HepG2 (cell line): ENCODE results near the gene SIGLEC1. TPM values are rescaled to one million over a fixed set of nuclear protein-coding genes. Genes with fewer than 3 reads are reported as not detected.

Experiments used
- ATAC-seq: fragments of 200-7000 bp; cut with Tn5 transposase; 3 replicates; pipeline ENCODE4 v1.9.1; 2020; ENCODE audit warnings: mild to moderate bottlenecking, moderate library complexity
- BruUV-seq: library from RNA; stranded (reverse); fragments of 400-500 nt; replicated peaks from 2 replicates; lab custom pipeline; 2021; lab: Mats Ljungman, UMichigan
- CTCF ChIA-PET: fragments of 300-600 bp; formaldehyde crosslinking; extraction: SDS; loops from one replicate; lab custom pipeline; 2021; ENCODE audit warnings: low total read pairs, inconsistent platforms, low intra/inter-chr PET ratio; lab: Yijun Ruan, JAX
- POLR2A ChIA-PET: fragments of 350-600 bp; sonication (Branson Sonifier 250); formaldehyde crosslinking; loops from one replicate; lab custom pipeline; 2020; ENCODE audit warnings: antibody characterized with exemption, inconsistent platforms; lab: Yijun Ruan, JAX
- DNase-seq: peaks from one replicate; pipeline ENCODE4 v3.0.0-alpha.2; 2015; ENCODE audit warnings: low spot score
- FAIRE-seq: peaks from 3 replicates; lab custom pipeline; 2011; peaks lifted over from hg19 to GRCh38; lab: Jason Lieb, UNC
- H2AFZ ChIP-seq: one replicate; pipeline ENCODE4 v1.6.1; 2011; ENCODE audit warnings: low read length, inconsistent platforms
- H3K27ac ChIP-seq: fragments of 300-600 bp; 3 replicates; pipeline ENCODE4 v1.8.0; 2011; ENCODE audit warnings: mixed run types, mild to moderate bottlenecking, mixed read lengths, low read length, inconsistent platforms; ENCODE audit not compliant: insufficient read depth; ENCODE audit errors: extremely low read length
- H3K27me3 ChIP-seq, 2 experiments: fragments of 200-600 bp in 1 of 2; 2 replicates in 1 of 2; 3 replicates in 1 of 2; pipeline versions ENCODE4 v1.6.0 to v1.8.0; 2011; ENCODE audit warnings: low read length in 2 of 2, mild to moderate bottlenecking in 2 of 2, moderate library complexity in 2 of 2, inconsistent platforms in 1 of 2; ENCODE audit not compliant: insufficient read depth in 2 of 2, control insufficient read depth in 1 of 2
- H3K36me3 ChIP-seq, 2 experiments: fragments of 200-600 bp in 1 of 2; replicated peaks in 1 of 2; 2 replicates in 1 of 2; 3 replicates in 1 of 2; pipeline versions ENCODE4 v1.5.1 to v1.8.0; 2011; ENCODE audit warnings: low read length in 2 of 2, inconsistent platforms in 1 of 2; ENCODE audit not compliant: insufficient read depth in 2 of 2, control insufficient read depth in 1 of 2
- H3K4me1 ChIP-seq: 2 replicates; pipeline ENCODE4 v1.5.1; 2012; ENCODE audit warnings: low read length, inconsistent platforms; ENCODE audit not compliant: insufficient read depth
- H3K4me2 ChIP-seq: 2 replicates; pipeline ENCODE4 v1.6.0; 2011; ENCODE audit warnings: low read depth, low read length, inconsistent platforms
- H3K4me3 ChIP-seq, 3 experiments: fragments of 200-600 bp in 1 of 3; sonication (generic), shearing (Covaris generic) in 1 of 3; replicated peaks in 1 of 3; 2 replicates each; pipeline ENCODE4 v1.5.1; 2011 to 2016; ENCODE audit warnings: low read length in 3 of 3, inconsistent platforms in 2 of 3, low read depth in 2 of 3, mild to moderate bottlenecking in 2 of 3, control low read depth in 1 of 3, mixed read lengths in 1 of 3; ENCODE audit not compliant: insufficient read depth in 1 of 3
- H3K79me2 ChIP-seq: one replicate; pipeline ENCODE4 v1.6.1; 2011; ENCODE audit warnings: low read length, inconsistent platforms; ENCODE audit not compliant: insufficient read depth
- H3K9ac ChIP-seq: 2 replicates; pipeline ENCODE4 v1.6.0; 2011; ENCODE audit warnings: mild to moderate bottlenecking, low read depth, low read length, inconsistent platforms; ENCODE audit not compliant: insufficient read depth
- H3K9me3 ChIP-seq: 2 replicates; pipeline ENCODE4 v1.5.1; 2012; ENCODE audit warnings: mild to moderate bottlenecking, low read length
- H4K20me1 ChIP-seq: 2 replicates; pipeline ENCODE4 v1.6.0; 2011; ENCODE audit warnings: inconsistent platforms, mild to moderate bottlenecking, low read length, moderate library complexity; ENCODE audit not compliant: insufficient read depth
- EED ChIP-seq: sonication (generic); formaldehyde crosslinking; IDR thresholded peaks from 2 replicates; pipeline ENCODE4 v1.5.0; 2020; ENCODE audit warnings: mild to moderate bottlenecking, missing genetic modification reagents
- GABPA ChIP-seq, 2 experiments: IDR thresholded peaks; 2 replicates each; pipeline ENCODE4 v1.6.1; 2011 to 2016; ENCODE audit warnings: low read depth in 2 of 2, low read length in 1 of 2, missing biosample characterization in 1 of 2, missing genetic modification characterization in 1 of 2
- HHEX ChIP-seq: IDR thresholded peaks from 2 replicates; pipeline ENCODE4 v1.6.1; 2016; ENCODE audit warnings: control low read depth
- ZNF660 ChIP-seq: sonication (generic); formaldehyde crosslinking; IDR thresholded peaks from 2 replicates; pipeline ENCODE4 v1.5.1; 2020; ENCODE audit warnings: mild to moderate bottlenecking, low read depth, missing genetic modification reagents, borderline replicate concordance
- WGBS: methylation state at CpG from one replicate; pipeline ENCODE4 v1.1.6; 2017; ENCODE audit warnings: low lambda C conversion rate; 5-methylcytosine and 5-hydroxymethylcytosine counted together
- in situ Hi-C: cut with HindIII; loops from 2 replicates; pipeline ENCODE4 v1.10.0; 2017; ENCODE audit warnings: low pct_unique_long_range_greater_than_20kb; ENCODE audit not compliant: extremely low pct_ligation_motif_present
- intact Hi-C: fragments of 100-400 bp; cut with micrococcal nuclease; formaldehyde crosslinking; loops from one replicate; pipeline ENCODE4 v1.10.0; 2022; ENCODE audit not compliant: unreplicated experiment
- polyA plus RNA-seq, 8 experiments: library from polyadenylated mRNA; depleted of rRNA in 3 of 8; stranded (reverse) in 7 of 8; unstranded in 1 of 8; fragments of >200 nt; fragmentation: Illumina TruSeq in 4 of 8; extraction: Trizol in 4 of 8; gene quantifications; 2 replicates each; pipeline versions ENCODE4 v1.2.1 to v1.2.3, GENCODE V29; 2011 to 2016; ENCODE audit warnings: low read depth in 4 of 8, missing spikeins in 1 of 8, mixed read lengths in 1 of 8; ENCODE audit not compliant: insufficient read depth in 1 of 8
- total RNA-seq, 5 experiments: library from RNA; depleted of rRNA; stranded (reverse); fragments of >200 nt; fragmentation: Illumina TruSeq; extraction: Trizol; gene quantifications; 2 replicates each; pipeline ENCODE4 v1.2.3, GENCODE V29; 2016; ENCODE audit warnings: low read depth in 1 of 5
- TF ChIP-seq, protein P1 (sequence below): fragments of 450-650 bp; IDR thresholded peaks from 2 replicates; pipeline ENCODE4 v1.6.1; 2016

The SIGLEC1 gene
- total and polyA plus RNA-seq, 2 of the 13 experiments (the other 11 are each of a cell fraction or from before 2014, with no cell fraction given), result 0.01 TPM; not detected in 1

GRCh38 chr20:3729378-3729777, 17.0 kb upstream of the SIGLEC1 start:
- Histone ChIP-seq H3K4me2 (no peak overlapping the region), H3K9ac (no peak overlapping the region), H3K79me2 (no peaks in the 10 kb centered on the region), H3K27ac (no peak overlapping the region), H4K20me1 (no peaks in the 10 kb centered on the region; the same call in 1 of the 2 replicates), H3K27me3 (peaks cover 22 to 67% of the 10 kb centered on the region in 2 experiments; a peak in 4 of 5 replicates), H3K9me3 (no peaks in the 10 kb centered on the region), H3K4me1 (0 out of 2 replicates have a peak, but pooled peaks cover 5% of the 10 kb centered on the region), H2AFZ (no peak overlapping the region)
- ChIA-PET POLR2A (no interaction called here), CTCF (no interaction called here)
- no TSS peak for BruUV-seq
- 34% methylated on average over 4 of the region's 6 CpGs for WGBS
- ATAC-seq (no peak), DNase-seq (no peak)
- intact Hi-C loops, result no loop called here
- in situ Hi-C loops, result no loop called here
- no peak for TF ChIP-seq EED
- no peak for TF ChIP-seq HHEX (CRISPR knock-in tag)
- TF ChIP-seq, protein P1, sequence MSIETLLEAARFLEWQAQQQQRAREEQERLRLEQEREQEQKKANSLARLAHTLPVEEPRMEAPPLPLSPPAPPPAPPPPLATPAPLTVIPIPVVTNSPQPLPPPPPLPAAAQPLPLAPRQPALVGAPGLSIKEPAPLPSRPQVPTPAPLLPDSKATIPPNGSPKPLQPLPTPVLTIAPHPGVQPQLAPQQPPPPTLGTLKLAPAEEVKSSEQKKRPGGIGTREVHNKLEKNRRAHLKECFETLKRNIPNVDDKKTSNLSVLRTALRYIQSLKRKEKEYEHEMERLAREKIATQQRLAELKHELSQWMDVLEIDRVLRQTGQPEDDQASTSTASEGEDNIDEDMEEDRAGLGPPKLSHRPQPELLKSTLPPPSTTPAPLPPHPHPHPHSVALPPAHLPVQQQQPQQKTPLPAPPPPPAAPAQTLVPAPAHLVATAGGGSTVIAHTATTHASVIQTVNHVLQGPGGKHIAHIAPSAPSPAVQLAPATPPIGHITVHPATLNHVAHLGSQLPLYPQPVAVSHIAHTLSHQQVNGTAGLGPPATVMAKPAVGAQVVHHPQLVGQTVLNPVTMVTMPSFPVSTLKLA, result peak; percentile 87
- TF ChIP-seq, all 625 proteins: peak for 1
- no peaks in the 10 kb centered on the region for H3K36me3 ChIP-seq
- no peak for FAIRE-seq
- H3K4me3 ChIP-seq, result no peak overlapping the region

DNA sequence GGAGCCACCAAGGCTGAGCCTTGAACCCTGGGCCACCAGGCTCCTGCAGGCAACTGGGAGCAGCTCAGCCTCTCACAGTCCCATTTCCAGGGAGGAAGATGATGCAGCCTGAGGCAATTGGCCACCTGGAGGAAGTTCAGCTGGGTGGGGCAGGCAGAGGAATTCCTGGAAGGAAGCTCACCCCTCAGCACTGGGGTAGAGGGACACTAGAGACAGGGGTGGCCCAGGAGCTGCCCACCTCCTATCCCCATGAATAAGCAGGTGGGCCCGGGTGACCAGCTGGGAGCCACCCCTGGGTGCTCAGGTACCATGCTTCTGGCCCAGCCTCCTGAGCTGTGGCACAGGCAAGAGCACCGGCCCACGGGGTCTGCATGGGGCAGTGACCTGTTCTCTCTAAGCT, 16.5 kb upstream of the SIGLEC1 start:
- no peak for ATAC-seq
- in situ Hi-C loops (no loop called here), intact Hi-C loops (no loop called here)
- no TSS peak for BruUV-seq
- no peak for DNase-seq
- H3K79me2 ChIP-seq, result no peaks in the 10 kb centered on the region
- no peaks in the 10 kb centered on the region for H3K9me3 ChIP-seq
- no peak for FAIRE-seq
- no peaks in the 10 kb centered on the region; the same call in 1 of the 2 replicates for H4K20me1 ChIP-seq
- peaks cover 21 to 67% of the 10 kb centered on the region in 2 experiments; a peak in 4 of 5 replicates for H3K27me3 ChIP-seq
- H3K27ac ChIP-seq, result no peak overlapping the region
- no peak for TF ChIP-seq ZNF660 (CRISPR knock-in tag)
- TF ChIP-seq GABPA (IDR thresholded peaks at IDR 0.05; ENCODE audit: low read depth, low read length), result peak; percentile 14; the same call in 1 of the 2 replicates
- no peak for TF ChIP-seq GABPA (CRISPR knock-in tag; IDR thresholded peaks at IDR 0.05; ENCODE audit: low read depth)
- H3K4me1 ChIP-seq, result 0 out of 2 replicates have a peak, but pooled peaks cover 5% of the 10 kb centered on the region
- H3K4me3 ChIP-seq, result no peak overlapping the region
- no peak overlapping the region for H2AFZ ChIP-seq
- POLR2A ChIA-PET, result no interaction called here
- CTCF ChIA-PET, result no interaction called here
- no peak overlapping the region for H3K9ac ChIP-seq
- H3K4me2 ChIP-seq, result no peak overlapping the region
- no peaks in the 10 kb centered on the region for H3K36me3 ChIP-seq
- 0% methylated on average over 1 of the region's 3 CpGs for WGBS
